ENCODE results near the gene PROSER3. TPM values are rescaled to one million over a fixed set of nuclear protein-coding genes. Genes with fewer than 3 reads are reported as not detected.

The PROSER3 gene
- total and polyA plus RNA-seq, 9 of the 15 experiments (the other 6 are each of a cell fraction or from before 2014, with no cell fraction given) = 1.0 to 39.5 (median 5.1) TPM

DNA sequence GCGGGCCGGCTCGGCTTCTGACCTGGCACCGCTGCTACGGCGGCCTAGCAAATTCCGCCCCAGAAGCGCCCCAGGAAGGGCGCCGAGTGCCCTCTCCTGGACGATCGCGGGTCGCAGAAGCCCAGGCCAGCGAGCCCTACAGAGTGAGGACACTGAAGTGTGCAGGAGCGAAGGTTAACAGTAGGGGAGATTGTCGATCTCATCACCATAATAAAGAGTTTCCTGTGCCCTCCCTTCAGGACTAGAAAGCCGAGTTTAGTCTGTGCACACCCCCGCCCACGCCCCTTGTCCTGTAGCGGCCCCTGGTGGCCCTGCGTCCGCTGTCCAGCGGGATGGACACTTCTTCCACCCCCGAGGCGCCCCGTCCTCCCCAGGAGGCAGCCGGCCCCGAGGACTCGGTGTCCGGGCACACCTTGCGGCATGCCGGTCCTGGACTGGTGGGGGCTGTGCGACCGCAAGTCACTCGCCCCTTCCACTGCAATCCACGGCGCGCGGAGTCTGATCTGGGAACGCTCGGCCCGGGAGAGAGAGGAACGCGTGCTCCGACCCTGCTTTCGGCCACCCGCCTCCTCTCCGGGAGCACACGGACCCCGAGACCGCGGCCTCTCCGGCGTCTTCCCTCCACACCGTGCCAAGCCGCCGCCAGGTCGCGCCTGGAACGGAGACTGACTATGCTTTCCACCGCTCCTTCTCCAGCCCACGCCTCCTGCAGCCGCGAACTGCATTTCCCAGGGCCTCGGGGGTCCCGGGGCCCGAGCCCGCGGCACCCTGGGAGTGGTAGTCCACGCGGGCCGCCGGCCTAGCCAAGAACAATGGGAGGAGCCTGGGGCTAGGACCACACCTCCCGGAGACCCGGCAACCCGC lies 40.9 kb upstream of the PROSER3 start (continued):
- TF ChIP-seq, protein P1, sequence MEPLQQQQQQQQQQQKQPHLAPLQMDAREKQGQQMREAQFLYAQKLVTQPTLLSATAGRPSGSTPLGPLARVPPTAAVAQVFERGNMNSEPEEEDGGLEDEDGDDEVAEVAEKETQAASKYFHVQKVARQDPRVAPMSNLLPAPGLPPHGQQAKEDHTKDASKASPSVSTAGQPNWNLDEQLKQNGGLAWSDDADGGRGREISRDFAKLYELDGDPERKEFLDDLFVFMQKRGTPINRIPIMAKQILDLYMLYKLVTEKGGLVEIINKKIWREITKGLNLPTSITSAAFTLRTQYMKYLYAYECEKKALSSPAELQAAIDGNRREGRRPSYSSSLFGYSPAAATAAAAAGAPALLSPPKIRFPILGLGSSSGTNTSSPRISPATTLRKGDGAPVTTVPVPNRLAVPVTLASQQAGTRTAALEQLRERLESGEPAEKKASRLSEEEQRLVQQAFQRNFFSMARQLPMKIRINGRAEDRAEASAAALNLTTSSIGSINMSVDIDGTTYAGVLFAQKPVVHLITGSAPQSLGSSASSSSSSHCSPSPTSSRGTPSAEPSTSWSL (CRISPR knock-in tag; IDR thresholded peaks at IDR 0.05; ENCODE audit: borderline replicate concordance) = no peak
- TF ChIP-seq, protein P2, sequence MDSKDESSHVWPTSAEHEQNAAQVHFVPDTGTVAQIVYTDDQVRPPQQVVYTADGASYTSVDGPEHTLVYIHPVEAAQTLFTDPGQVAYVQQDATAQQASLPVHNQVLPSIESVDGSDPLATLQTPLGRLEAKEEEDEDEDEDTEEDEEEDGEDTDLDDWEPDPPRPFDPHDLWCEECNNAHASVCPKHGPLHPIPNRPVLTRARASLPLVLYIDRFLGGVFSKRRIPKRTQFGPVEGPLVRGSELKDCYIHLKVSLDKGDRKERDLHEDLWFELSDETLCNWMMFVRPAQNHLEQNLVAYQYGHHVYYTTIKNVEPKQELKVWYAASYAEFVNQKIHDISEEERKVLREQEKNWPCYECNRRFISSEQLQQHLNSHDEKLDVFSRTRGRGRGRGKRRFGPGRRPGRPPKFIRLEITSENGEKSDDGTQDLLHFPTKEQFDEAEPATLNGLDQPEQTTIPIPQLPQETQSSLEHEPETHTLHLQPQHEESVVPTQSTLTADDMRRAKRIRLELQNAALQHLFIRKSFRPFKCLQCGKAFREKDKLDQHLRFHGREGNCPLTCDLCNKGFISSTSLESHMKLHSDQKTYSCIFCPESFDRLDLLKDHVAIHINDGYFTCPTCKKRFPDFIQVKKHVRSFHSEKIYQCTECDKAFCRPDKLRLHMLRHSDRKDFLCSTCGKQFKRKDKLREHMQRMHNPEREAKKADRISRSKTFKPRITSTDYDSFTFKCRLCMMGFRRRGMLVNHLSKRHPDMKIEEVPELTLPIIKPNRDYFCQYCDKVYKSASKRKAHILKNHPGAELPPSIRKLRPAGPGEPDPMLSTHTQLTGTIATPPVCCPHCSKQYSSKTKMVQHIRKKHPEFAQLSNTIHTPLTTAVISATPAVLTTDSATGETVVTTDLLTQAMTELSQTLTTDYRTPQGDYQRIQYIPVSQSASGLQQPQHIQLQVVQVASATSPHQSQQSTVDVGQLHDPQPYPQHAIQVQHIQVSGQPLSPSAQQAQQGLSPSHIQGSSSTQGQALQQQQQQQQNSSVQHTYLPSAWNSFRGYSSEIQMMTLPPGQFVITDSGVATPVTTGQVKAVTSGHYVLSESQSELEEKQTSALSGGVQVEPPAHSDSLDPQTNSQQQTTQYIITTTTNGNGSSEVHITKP (IDR thresholded peaks at IDR 0.05; ENCODE audit: partially characterized antibody) = peak; percentile 72
- TF ChIP-seq NFIX (CRISPR knock-in tag; IDR thresholded peaks at IDR 0.05; ENCODE audit: low read depth) = no peak
- TF ChIP-seq RB1 (IDR thresholded peaks at IDR 0.05; ENCODE audit: low read depth) = peak; percentile 30
- no peak for TF ChIP-seq PHF20 (IDR thresholded peaks at IDR 0.05; ENCODE audit: partially characterized antibody)
- 0 out of 2 replicates have a peak, but pooled peaks have one; percentile 25 for TF ChIP-seq NBN (IDR thresholded peaks at IDR 0.05; ENCODE audit: low read depth)
- TF ChIP-seq CBFA2T3 (IDR thresholded peaks at IDR 0.05) = no peak
- TF ChIP-seq ZNF174 (CRISPR knock-in tag; IDR thresholded peaks at IDR 0.05) = no peak
- peak; percentile 80 to 88 for TF ChIP-seq MNT (conservative IDR thresholded peaks at IDR 0.05)
- TF ChIP-seq ZNF133 (CRISPR knock-in tag; IDR thresholded peaks at IDR 0.05) = no peak
- no peak for TF ChIP-seq OTX1 (CRISPR knock-in tag; IDR thresholded peaks at IDR 0.05)
- TF ChIP-seq E2F3 (CRISPR knock-in tag; IDR thresholded peaks at IDR 0.05) = no peak

Data from K562 (cell line).